Skin epidermis (tissue), 12 donors: ENCODE measurements around the gene TALDO1.
A peak's percentile ranks its signal among the peaks of the same experiment; 100 is the strongest.

Source experiments
- H3K27ac ChIP-seq, 21 experiments: fragments of 200-600 bp; sonication (generic) in 11 of 21; one replicate each; pipeline ENCODE4 v1.5.0; 2020; ENCODE audit warnings: mild to moderate bottlenecking in 3 of 21, inconsistent platforms in 2 of 21, moderate library complexity in 2 of 21
- H3K4me3 ChIP-seq, 7 experiments: fragments of 200-600 bp; sonication (generic) in 2 of 7; one replicate each; pipeline ENCODE4 v1.5.0; 2020; ENCODE audit warnings: inconsistent platforms in 2 of 7, mild to moderate bottlenecking in 2 of 7, moderate library complexity in 1 of 7

Gene TALDO1

GRCh38 chr11:794766-795633 is 47.7 kb downstream of the TALDO1 start:
- H3K4me3 ChIP-seq = peak overlapping the region; percentile 63 to 90 (median 77)
- H3K27ac ChIP-seq = peak overlapping the region in 19 of 21 experiments; percentile 71 to 91 (median 84)

GRCh38 chr11:795634-796564 is 48.6 kb downstream of the TALDO1 start:
- H3K27ac ChIP-seq = peak overlapping the region; percentile 34 to 91 (median 84)

GRCh38 chr11:796565-797295 is 49.5 kb downstream of the TALDO1 start:
- H3K27ac ChIP-seq = peak overlapping the region; percentile 14 to 91 (median 84)
- peak overlapping the region; percentile 63 to 90 (median 77) for H3K4me3 ChIP-seq

More at GRCh38 chr11:795634-796564, 48.6 kb downstream of the TALDO1 start:
- peak overlapping the region; percentile 63 to 90 (median 77) for H3K4me3 ChIP-seq

- peak overlapping the region; percentile 10 to 91 (median 84) for H3K27ac ChIP-seq
Observed at GRCh38 chr11:797296-798092, 50.2 kb downstream of the TALDO1 start.

GRCh38 chr11:798093-798713 is 50.9 kb downstream of the TALDO1 start, which contains the start of gene SLC25A22:
SLC25A22 (minus strand) TSS chr11:798281; CDS start chr11:795006, 3,275 bp downstream.
- H3K4me3 ChIP-seq = peak within 1 kb of the TSS; percentile 63 to 90 (median 77)
- peak within 1 kb of the TSS; percentile 10 to 91 (median 84) for H3K27ac ChIP-seq

More at GRCh38 chr11:797296-798092, 50.2 kb downstream of the TALDO1 start:
- peak overlapping the region; percentile 63 to 90 (median 77) for H3K4me3 ChIP-seq

GRCh38 chr11:799641-800316 is 52.5 kb downstream of the TALDO1 start:
- no peak overlapping the region for H3K27ac ChIP-seq
- no peak overlapping the region for H3K4me3 ChIP-seq

GRCh38 chr11:800473-800872 is 53.2 kb downstream of the TALDO1 start:
- no peak overlapping the region for H3K4me3 ChIP-seq
- H3K27ac ChIP-seq = no peak overlapping the region

- H3K4me3 ChIP-seq = no peak overlapping the region
- H3K27ac ChIP-seq = no peak overlapping the region
Observed at GRCh38 chr11:801097-801780, 54.0 kb downstream of the TALDO1 start.

- Histone ChIP-seq H3K4me3 (no peak overlapping the region), H3K27ac (no peak overlapping the region)
Observed at GRCh38 chr11:802018-802617, 54.9 kb downstream of the TALDO1 start.

- no peak overlapping the region for H3K27ac ChIP-seq
- H3K4me3 ChIP-seq = no peak overlapping the region
Observed at GRCh38 chr11:802693-803466, 55.6 kb downstream of the TALDO1 start.

- peak overlapping the region in 1 of 21 experiments; percentile 78 for H3K27ac ChIP-seq
- no peak overlapping the region for H3K4me3 ChIP-seq
Observed at GRCh38 chr11:803467-803742, 56.1 kb downstream of the TALDO1 start.

- peak overlapping the region in 15 of 21 experiments; percentile 71 to 94 (median 88) for H3K27ac ChIP-seq
Observed at GRCh38 chr11:803770-804598, 56.7 kb downstream of the TALDO1 start.

GRCh38 chr11:804599-804964 is 57.3 kb downstream of the TALDO1 start:
- H3K4me3 ChIP-seq = peak overlapping the region; percentile 55 to 72 (median 65)
- H3K27ac ChIP-seq = peak overlapping the region in 20 of 21 experiments; percentile 71 to 94 (median 86)

More at GRCh38 chr11:803770-804598, 56.7 kb downstream of the TALDO1 start:
- H3K4me3 ChIP-seq = peak overlapping the region; percentile 55 to 72 (median 65)

- Histone ChIP-seq H3K4me3 (peak overlapping the region; percentile 84 to 99 (median 96)), H3K27ac (peak overlapping the region; percentile 83 to 100 (median 98))
Observed at GRCh38 chr11:808427-809286, 61.4 kb downstream of the TALDO1 start.
